ENCODE results near the gene CDK12.
"Not testable (repeated sequence)": the region's sequence is repeated elsewhere in the genome, so short reads cannot be mapped to it uniquely, and the experiment has no call there.

The CDK12 gene

GRCh38 chr17:39461113-39461925, at the start of gene CDK12:
Gene CDK12, plus strand, starts transcription at chr17:39461486. Its CDS starts 586 bp downstream, at chr17:39462072.
- DNase-seq, result peak; percentile 95

GRCh38 chr17:39416141-39416540, 45.1 kb upstream of the CDK12 start:
- DNase-seq, result no peak

DNA sequence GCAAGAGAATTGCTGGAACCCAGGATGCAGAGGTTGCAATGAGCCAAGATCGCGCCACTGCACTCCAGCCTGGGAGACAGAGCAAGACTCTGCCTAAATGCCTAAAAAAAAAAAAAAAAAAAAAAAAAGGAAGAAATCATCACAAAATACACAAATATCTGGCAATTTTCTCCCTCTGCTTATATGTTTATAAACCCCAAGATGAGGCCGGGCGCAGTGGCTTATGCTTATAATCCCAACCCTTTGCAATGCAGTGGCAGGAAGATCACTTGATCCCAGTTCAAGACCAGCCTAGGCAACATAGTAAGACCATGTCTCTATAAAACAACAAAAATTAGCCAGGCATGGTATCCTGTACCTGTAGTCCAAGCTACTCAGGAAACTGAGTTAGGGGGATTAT, 31.7 kb upstream of the CDK12 start:
- no peak for DNase-seq

GRCh38 chr17:39439868-39440267, 21.4 kb upstream of the CDK12 start:
- not testable (repeated sequence) for DNase-seq

DNA sequence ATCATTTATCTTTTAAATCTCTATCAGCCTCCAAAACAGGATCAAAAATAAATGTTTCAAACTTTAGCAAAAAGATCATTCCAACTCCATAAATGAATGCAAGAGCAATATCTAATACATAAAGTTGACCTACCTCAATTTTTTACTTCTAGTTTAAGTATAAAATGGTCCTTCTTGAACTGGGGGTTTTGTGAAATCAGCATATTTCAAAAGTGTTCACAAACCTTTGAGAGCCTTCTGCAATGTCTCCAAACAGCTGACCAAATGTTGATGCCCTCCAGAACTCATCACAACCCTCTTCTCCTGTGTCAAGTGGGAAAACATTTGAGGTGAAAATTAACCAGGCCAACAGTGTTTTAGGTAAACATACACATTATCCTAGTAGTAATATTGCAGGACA, 18.0 kb upstream of the CDK12 start:
- no peak for DNase-seq

DNA sequence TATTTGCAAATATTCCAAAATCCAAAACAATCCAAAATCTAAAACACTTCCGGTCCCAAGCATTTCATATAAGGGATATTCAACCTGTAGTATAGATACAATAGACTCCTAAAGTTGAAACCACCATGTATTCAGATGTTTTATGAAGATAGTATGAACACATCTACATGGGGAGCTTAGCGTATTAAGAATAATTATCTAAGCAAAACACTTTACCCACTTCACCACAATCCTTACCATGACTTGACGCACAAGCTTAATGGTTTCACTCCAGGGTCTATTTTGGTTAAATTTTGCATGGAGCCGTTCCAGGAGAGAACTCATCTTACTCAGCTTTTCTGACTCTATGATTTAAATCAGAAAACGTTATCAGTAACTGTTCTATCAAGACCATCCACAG, 13.7 kb upstream of the CDK12 start:
- no peak for DNase-seq

DNA sequence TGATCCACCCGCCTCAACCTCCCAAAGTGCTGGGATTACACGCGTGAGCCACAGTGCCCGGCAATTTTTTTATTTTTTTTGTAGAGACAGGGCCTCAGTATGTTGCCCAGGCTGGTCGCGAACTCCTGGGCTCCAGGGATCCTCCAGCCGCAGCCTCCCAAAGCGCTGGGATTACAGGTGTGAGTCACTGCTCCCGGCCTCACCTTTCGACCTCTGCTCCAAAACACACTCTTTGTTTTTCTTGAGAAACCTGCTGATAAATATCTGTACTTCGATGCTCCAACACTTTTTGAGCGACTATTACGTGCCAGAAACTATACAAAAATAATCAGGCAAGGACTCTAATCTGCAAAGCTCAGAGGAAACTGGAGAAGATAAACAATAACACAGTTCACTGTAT, 11.2 kb upstream of the CDK12 start:
- no peak for DNase-seq

DNA sequence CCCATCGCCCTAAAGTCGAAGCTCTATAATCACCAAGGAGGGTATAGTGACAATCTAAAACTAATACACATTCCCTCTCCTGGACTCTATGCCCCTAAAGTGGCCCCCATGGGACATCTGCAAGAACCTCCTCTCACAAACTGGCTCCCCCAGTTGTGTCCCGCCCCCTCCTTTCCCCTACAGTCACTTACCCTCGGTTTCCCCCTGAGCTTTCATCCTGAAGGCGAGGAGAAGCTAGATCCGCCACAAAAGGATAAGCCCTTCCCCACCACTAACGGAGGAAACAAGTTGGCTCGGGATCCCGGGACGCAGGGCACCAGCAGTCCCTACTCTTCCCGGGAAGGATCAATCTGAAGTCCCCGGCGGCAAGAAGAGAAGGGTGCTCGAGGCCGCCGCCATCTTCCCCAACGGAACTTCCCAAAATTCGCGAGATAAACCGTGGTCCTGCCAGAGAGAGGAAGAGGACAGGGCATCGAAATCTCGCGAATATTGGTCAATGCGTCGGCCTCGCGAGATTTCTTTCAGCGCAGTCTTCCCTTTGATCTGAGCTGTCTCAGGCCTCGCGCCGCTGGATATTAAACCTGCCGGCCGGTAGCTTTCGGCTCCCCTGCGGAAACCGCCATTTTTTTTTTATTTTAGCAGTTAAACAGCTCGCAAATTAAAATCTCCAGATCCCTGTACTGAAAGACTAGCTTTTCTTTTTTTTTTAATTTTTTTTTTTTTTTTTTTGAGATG, 10.3 kb upstream of the CDK12 start, which contains the start of gene MED1:
Gene MED1, minus strand, starts transcription at position 417 of the 735 bp plus-strand sequence. Its CDS starts 201 bp downstream, at position 216.
- peak; percentile 89 for DNase-seq

DNA sequence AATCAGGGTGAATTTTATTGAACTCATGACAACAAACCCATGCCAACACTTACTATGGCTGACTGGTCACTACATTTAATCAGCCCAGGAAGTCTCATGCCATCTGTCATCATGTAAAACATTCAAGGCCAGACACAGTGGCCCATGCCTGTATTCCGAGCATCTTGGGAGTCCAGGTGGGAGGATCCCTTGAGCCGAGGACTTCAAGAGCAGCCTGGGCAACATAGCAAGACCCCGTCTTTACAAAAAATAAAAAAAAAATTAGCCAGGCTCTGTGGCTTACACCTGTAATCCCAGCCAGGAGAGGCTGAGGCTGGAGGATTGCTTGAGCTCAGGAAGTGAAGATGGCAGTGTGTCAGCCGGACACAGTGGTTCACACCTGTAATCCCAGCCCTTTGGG, 5.4 kb upstream of the CDK12 start:
- DNase-seq, result no peak

DNA sequence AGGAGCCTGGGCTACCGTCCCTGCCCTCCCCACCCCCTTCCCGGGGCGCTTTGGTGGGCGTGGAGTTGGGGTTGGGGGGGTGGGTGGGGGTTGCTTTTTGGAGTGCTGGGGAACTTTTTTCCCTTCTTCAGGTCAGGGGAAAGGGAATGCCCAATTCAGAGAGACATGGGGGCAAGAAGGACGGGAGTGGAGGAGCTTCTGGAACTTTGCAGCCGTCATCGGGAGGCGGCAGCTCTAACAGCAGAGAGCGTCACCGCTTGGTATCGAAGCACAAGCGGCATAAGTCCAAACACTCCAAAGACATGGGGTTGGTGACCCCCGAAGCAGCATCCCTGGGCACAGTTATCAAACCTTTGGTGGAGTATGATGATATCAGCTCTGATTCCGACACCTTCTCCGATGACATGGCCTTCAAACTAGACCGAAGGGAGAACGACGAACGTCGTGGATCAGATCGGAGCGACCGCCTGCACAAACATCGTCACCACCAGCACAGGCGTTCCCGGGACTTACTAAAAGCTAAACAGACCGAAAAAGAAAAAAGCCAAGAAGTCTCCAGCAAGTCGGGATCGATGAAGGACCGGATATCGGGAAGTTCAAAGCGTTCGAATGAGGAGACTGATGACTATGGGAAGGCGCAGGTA, 762 bp downstream of the CDK12 start:
- no peak for DNase-seq

GRCh38 chr17:39462631-39463375, 1.5 kb downstream of the CDK12 start:
- DNase-seq, result no peak

- DNase-seq, result not testable (repeated sequence)
Measured at GRCh38 chr17:39464639-39465181, 3.4 kb downstream of the CDK12 start.

DNA sequence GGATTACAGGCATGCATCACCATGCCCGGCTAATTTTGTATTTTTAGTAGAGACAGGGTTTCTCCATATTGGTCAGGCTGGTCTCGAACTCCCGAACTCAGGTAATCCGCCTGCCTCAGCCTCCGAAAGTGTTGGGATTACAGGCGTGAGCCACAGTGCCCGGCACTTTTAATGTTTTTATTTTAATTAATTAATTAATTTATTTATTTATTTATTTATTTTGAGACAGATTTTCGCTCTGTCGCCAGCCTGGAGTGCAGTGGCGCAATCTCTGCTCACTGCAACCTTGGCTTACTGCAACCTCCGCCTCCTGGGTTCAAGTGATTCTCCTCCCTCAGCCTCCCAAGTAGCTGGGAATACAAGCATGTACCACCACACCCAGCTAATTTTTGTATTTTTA, 7.3 kb downstream of the CDK12 start:
- not testable (repeated sequence) for DNase-seq

- DNase-seq, result no peak
Measured at GRCh38 chr17:39473310-39473709, 12.0 kb downstream of the CDK12 start.

DNA sequence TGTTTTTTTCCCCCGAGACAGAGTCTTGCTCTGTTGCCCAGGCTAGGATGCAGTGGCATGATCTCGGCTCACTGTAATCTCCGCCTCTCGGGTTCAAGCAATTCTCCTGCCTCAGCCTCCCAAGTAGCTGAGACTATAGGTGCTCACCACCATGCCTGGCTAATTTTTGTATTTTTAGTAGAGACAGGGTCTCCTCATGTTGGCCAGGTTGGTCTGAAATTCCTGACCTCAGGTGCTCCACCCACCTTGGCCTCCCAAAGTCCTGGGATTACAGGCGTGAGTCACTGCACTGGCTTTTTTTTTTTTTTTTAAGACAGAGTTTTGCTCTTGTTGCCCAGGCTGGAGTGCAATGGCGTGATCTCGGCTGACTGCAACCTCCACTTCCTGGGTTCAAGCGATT, 18.3 kb downstream of the CDK12 start:
- not testable (repeated sequence) for DNase-seq

DNA sequence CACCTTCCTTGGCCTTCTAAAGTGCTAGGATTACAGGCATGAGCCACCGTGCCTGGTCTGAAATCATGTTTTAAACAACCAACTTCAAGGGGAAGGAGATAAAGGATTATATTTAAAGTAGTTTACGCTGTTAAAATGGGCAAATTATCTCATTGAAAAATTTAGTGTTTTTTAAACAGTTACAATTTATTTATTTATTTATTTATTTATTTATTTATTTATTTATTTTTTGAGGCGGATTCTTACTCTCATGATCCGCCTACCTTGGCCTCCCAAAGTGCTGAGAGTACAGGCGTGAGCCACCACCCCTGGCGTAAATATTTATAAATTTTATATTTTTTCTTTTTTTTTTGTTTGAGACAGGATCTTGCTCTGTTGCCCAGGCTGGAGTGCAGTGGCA, 22.2 kb downstream of the CDK12 start:
- no peak for DNase-seq

DNA sequence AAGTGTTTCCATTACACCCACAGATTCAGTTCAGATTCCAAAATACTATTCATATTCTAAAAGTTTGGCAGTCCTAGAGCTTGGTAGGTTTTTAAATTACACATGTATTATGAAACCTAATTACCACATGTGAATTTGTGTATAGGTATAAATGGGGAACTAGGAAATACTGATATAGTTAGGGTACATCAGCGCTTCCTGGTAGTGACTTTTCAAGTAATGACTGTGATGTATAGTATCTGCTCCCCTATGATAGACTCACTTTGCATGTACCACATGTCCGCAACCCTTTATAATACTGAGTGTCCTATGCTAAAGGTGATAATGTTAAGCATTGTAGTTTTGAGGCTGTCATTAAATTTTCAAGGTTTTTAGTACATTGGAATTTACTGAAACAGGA, 22.9 kb downstream of the CDK12 start:
- DNase-seq, result no peak

DNA sequence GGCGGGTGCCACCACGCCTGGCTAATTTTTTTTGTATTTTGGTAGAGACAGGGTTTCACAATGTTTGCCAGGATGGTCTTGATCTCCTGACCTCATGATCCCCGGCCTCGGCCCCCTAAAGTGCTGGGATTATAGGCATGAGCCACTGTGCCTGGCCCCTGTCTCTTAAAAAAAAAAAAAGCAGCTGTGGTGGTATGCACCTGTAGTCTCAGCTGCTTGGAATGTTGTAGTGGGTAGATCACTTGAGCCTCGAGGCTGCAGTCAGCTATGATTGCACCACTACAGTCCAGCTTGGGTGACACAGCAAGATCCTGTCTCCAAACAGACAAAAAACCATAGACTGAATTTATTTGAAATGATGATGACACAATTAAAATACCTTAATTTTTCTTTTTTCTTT, 24.3 kb downstream of the CDK12 start:
- DNase-seq, result no peak

DNA sequence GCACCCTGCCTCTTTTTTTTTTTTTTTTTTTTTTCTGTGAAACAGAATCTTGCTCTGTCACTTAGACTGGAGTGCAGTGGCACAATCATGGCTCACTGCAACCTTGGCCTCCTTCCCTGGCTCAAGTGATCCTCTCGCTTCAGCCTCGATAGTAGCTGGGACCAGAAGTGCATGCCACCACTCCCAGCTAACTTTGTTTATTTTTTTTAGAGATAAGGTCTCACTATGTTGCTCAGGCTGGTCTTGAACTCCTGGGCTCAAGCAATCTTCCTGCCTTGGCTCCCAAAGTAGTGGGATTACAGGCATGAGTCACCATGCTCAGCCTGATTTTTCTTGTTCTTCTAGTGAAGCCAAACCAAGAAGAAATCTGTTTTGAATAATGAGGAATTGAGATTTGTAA, 25.0 kb downstream of the CDK12 start:
- DNase-seq, result no peak

- DNase-seq, result not testable (repeated sequence)
Measured at GRCh38 chr17:39487490-39487889, 26.2 kb downstream of the CDK12 start.

- no peak for DNase-seq
Measured at GRCh38 chr17:39487946-39488345, 26.7 kb downstream of the CDK12 start.

- DNase-seq, result not testable (repeated sequence)
Measured at GRCh38 chr17:39496921-39497320, 35.6 kb downstream of the CDK12 start.

DNA sequence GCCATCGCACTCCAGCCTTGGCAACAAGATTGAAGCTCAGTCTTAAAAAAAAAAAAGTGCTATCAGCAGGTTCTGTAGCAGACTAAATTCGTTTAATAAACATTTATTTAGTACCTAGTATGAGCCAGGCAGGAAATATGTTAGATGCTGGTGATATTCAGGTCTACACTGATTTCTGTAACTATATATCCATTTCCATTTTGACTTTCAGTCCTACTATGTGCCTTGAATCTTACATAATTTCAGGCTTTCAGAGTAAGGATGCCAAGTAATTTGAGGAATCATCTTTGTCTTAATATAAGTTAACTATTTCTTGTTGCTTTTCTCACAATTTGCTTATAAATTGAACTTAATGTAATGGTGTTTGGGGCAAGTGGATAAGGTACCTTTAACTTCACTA, 46.2 kb downstream of the CDK12 start:
- no peak for DNase-seq

Measured in CD4-positive, alpha-beta T cell treated with Interleukin-17A for 4 hours (primary cell).